GM12875 (cell line): Measurements from ENCODE around the gene CCT8L2.
"Not testable (repeated sequence)": the region's sequence is repeated elsewhere in the genome, so short reads cannot be mapped to it uniquely, and the experiment has no call there.

Source experiments
- H3K4me3 ChIP-seq: one replicate; pipeline ENCODE4 v1.5.1; 2011; ENCODE audit warnings: low read depth, low read length, control low read depth
- TF ChIP-seq, protein P1 (sequence below): IDR thresholded peaks from 2 replicates; pipeline ENCODE4 v1.5.1; 2011; ENCODE audit warnings: low read depth, mild to moderate bottlenecking, control low read depth, inconsistent platforms, low read length, moderate library complexity, borderline replicate concordance; ENCODE audit not compliant: insufficient read depth

Gene CCT8L2, protein sequence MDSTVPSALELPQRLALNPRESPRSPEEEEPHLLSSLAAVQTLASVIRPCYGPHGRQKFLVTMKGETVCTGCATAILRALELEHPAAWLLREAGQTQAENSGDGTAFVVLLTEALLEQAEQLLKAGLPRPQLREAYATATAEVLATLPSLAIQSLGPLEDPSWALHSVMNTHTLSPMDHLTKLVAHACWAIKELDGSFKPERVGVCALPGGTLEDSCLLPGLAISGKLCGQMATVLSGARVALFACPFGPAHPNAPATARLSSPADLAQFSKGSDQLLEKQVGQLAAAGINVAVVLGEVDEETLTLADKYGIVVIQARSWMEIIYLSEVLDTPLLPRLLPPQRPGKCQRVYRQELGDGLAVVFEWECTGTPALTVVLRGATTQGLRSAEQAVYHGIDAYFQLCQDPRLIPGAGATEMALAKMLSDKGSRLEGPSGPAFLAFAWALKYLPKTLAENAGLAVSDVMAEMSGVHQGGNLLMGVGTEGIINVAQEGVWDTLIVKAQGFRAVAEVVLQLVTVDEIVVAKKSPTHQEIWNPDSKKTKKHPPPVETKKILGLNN

DNA sequence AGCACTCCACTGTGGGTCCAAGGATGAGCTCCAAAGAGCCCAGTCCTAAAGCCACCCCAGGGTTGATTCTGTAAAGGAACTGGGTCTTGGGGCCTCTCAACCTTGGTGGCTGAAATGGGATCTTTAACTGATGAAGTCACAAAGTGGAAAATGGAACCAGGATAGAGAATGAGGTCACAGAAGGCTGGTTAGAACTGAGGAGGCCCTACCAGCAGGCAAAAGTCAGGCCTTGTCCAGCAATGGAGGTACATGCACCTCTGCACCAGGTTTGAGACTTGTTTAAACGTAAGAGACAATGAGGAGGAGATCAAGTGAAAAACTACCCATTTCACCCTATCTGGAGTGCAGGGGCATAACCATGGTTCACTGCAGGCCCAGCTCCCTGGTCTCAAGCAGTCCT lies at the start of gene CCT8L2:
TSS of gene CCT8L2 (minus strand) at position 101 of the 400 bp plus-strand sequence. CDS start 260 bp downstream, outside the sequence.
- H3K4me3 ChIP-seq = not testable (repeated sequence)

DNA sequence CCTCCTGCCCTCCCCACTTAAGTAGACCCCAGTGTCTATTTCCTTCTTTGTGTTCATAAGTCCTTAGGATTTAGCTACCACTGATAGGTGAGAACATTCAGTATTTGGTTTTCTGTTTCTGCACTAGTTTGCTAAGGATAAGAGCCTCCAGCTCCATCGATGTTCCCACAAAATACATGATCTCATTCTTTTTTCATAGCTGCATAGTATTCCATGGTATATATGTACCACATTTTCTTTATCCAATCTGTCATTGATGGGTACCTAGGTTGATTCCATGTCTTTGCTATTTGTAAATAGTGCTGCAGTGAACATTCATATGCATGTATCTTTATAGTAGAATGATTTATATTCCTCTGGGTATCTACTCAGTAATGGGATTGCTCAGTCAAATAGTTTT lies 42.8 kb upstream of the CCT8L2 start:
- not testable (repeated sequence) for H3K4me3 ChIP-seq

DNA sequence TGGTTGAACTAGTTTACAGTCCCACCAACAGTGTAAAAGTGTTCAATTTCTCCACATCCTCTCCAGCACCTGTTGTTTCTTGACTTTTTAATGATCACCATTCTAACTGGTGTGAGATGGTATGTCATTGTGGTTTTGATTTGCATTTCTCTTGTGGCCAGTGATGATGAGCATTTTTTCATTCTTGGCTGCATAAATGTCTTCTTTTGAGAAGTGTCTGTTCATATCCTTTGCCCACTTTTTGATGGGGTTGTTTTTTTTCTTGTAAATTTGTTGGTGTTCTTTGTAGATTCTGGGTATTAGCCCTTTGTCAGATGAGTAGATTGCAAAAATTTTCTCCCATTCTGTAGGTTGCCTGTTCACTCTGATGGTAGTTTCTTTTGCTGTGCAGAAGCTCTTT lies 41.5 kb upstream of the CCT8L2 start:
- not testable (repeated sequence) for H3K4me3 ChIP-seq

DNA sequence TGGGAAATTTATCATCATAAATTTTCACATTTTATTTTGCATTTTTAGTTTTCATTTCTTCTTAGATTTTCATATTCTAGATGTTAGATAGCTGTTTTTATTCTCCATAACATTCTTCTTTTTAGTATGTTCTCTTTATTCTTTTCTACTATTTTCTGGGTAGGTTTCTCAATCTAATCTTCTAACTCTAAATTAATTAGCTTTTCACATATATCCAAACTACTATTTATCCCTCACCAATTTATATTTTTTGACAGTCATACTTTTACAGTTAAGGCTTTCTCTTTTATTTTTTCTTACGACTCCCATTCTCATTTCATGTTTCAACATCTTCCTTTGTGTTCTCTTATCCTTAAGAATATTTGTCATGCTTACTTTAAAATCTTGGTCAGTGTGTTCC lies 35.9 kb upstream of the CCT8L2 start:
- H3K4me3 ChIP-seq = not testable (repeated sequence)

DNA sequence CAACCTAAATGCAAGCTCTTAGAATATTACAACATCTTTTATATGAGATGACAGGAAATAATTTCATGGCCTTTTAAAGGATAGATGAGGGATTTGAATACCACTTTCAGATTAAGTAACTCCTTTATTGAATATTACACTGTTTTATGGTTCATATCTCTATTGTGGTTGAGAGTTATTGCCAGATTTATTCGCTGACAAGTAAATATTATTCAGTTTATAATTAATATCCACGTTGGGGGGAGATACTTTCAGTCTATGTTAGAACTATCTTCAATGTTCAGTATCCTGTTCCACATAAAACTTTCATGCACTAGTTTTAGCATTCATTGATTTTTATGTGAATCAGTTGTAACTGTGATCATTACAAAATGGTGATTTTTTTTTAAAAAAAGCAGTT lies 32.4 kb upstream of the CCT8L2 start:
- H3K4me3 ChIP-seq = not testable (repeated sequence)

DNA sequence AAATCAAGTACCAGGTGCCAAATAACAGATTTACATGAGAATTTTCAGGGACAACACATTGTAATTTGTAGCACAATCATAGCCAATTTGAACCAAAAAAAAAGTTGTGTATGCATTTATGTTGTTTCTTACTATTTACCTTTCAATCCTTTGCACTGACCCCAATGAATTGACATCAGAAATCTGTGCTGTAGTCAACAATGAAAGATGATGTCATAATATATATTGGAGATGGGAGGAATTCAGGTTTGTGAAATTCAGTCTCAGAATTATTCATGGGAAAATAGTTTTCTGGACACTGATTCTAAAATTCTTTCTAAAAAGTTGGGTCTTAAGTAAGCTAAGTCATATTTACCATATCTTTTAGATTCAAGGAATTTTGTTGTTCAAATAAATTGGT lies 31.0 kb upstream of the CCT8L2 start:
- not testable (repeated sequence) for H3K4me3 ChIP-seq

DNA sequence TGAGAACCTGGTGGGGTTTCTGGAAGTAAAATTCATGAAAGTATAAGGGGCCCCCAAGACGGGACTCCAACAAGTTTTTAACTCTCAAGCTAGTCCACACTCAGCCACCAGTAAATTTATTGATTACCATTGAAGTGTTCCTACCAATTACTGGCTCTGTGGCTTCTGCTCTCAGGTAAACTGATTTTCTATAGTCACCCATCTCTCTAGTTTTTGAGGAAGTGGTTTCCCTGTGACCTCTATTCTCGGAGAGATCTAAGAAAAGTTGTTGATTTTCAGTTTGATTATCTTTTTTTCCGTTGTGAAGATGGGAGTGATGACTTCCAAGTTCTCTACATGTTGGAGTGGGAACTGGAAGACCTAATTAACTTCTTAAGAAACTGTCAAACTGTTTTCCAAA lies 24.9 kb upstream of the CCT8L2 start:
- not testable (repeated sequence) for H3K4me3 ChIP-seq

DNA sequence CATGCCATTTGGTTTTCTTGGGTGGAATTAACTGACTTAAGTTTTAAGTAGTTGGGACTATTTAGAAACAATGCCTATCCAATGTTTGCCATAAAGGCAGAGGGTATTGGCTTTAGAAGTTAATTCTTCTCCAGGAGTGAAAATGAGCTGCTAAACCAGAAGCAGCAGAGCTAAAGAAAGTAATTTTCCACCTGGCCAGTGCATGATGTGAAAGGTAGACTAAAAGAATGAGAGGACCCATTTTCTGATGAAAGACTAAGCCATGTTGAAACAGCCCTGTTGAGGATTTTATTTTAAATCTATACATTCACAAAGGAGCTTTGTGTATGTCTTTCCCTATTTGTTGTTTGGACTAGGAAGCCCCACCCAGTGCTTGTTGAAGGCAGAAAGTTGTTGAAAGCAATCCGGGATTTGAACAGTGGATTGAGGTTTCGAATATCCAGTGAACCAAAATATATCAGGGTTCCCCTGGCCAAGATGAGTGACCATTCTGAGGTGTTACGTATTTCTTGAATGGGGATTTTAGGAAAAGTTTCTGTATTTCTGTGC lies 23.9 kb upstream of the CCT8L2 start:
- not testable (repeated sequence) for H3K4me3 ChIP-seq

DNA sequence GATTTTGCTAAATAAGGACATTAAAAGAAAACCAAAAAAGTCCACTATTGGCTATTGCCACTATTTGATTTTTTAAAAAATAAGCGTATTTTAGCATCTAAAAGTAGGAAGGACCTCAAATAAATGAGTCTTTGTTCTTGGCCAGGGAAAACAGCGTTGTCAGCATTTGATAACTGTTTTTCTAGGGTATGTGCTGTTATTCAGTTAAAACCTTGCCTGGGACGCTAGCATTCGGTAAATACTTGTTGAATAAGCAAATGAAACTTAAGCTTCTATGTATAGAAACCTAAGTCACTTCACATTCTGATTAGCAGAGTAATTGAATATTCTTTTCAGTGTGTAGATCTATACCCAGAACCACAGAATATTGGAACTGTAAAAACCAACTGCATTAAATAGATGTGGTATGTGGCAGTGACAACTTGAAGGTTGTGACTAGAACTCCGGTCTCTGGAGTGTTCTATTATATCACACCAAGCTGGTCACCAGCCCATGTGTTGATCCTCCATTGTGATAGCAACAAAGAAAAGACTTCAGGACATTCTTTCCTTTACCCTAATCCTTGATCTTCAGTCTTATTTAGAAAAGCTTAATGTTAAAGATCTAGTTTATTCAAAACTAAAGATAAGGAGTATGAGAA lies 23.1 kb upstream of the CCT8L2 start:
- H3K4me3 ChIP-seq = not testable (repeated sequence)

DNA sequence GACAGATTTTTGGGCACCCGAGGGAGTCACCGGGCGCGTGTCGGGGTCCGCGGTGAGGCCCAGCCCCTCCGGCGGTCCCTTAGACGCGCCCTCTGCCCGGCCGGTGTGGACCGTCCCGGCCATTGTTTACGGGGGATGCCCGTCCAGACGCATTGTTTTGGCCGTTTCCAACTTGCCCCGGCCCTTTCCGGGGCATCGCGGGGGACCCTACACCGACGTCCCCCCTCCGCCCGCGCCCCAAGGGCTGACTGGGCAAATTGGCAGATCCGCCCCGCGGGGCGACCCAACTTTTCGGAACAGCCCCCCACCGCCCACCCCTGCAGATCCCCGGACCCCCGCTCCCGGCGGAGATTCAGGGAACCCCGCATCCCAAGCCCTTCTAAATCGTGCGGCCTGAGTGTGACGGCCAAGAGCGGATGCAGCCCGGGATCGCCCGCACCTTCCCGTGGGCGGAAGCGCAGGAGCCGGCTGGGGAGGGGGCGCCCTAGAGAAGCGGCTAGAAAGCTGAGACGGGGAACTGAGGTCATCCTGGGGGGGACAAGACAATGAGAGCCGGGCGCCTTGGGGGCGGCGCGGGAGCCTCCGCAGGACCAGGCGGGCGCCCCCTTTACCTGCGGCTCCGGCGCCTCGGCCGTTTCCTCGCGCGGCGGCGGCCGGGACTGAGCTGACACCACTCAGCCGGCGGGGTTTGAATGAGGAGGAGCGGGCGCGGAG lies 17.1 kb upstream of the CCT8L2 start:
- H3K4me3 ChIP-seq = no peak overlapping the region
- TF ChIP-seq, protein P1, sequence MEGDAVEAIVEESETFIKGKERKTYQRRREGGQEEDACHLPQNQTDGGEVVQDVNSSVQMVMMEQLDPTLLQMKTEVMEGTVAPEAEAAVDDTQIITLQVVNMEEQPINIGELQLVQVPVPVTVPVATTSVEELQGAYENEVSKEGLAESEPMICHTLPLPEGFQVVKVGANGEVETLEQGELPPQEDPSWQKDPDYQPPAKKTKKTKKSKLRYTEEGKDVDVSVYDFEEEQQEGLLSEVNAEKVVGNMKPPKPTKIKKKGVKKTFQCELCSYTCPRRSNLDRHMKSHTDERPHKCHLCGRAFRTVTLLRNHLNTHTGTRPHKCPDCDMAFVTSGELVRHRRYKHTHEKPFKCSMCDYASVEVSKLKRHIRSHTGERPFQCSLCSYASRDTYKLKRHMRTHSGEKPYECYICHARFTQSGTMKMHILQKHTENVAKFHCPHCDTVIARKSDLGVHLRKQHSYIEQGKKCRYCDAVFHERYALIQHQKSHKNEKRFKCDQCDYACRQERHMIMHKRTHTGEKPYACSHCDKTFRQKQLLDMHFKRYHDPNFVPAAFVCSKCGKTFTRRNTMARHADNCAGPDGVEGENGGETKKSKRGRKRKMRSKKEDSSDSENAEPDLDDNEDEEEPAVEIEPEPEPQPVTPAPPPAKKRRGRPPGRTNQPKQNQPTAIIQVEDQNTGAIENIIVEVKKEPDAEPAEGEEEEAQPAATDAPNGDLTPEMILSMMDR = no peak

DNA sequence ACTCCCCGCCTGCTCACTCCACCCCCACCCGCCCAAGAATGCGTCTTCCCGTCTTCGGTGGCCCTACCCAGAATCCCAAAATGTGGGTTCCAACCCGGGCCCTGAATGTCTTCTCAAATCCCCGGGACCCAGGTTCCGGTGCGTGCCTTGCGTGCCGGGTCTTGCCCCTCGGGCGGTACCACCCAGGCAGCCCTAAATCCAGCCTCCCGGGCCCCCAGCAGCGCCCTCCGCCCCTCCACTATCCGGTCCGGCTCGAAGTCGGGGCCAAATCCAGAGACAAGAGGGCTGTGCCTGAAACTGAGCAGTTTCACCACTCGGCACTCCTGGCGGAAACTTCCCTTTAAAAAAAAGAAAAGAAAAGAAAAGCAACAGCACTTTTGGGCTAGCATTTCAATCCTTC lies 16.3 kb upstream of the CCT8L2 start:
- TF ChIP-seq, protein P1 = no peak
- no peak overlapping the region for H3K4me3 ChIP-seq

DNA sequence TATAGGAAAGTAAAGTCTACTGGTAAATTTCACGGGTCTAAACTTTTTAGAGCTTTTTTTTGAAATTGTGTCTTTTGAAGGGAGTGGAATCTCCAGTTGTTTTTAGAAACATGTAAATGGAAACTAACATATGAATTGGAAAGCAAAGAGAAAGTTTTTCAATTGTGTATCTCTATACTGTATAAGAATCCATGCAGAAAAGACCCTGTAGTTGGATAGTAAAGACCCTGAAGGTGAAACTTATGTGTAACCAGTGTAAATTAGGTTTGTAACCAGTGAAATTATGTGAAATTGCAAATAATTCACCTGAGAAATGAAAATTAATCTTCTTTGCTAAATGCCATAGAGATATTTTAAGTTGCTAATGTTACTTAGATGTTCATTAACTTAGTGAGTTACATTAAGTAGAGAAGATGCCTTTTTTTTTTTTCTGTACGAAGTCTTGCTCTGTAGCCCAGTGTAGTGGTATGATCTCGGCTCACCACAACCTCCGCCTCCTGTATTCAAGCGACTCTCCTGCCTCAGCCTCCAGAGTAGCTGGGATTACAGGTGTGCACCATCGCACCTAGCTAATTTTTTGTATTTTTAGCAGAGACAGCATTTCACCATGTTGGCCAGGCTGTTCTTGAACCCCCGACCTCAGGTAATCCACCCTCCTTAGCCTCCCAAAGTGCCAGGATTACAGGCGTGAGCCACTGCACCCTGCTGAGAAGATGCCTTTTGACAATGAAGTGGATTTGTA lies 11.8 kb upstream of the CCT8L2 start:
- not testable (repeated sequence) for H3K4me3 ChIP-seq

DNA sequence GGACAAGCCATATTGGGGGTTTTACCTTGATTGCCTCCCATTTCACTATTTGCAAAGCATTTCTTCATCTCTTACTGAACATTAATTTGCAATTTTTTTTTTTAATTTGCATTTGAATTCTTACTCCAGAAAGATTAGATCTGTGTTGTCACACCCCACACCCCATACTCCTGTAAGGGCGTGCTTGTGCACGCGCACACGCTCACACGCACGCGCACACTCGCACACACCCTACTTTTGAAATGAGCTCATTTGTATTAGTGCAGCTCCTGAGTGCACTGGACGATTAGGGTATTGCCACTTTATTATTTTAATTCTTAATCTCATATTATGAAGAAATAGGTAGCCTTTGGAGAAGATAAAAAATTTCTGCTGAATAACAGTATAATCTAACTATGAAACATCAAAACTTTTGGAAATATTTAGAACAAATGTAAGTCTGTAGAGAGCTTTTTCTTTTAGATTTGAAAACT lies 11.2 kb upstream of the CCT8L2 start:
- H3K4me3 ChIP-seq = not testable (repeated sequence)
